ENCODE results near the gene FHL1. TPM values are rescaled to one million over a fixed set of nuclear protein-coding genes. Genes with fewer than 3 reads are reported as not detected.

FHL1 gene
- total and polyA plus RNA-seq, 4 donors, result 8.8 to 20.2 (median 15.0) TPM

GRCh38 chrX:136212557-136213111 is 65.3 kb downstream of the FHL1 start:
- no peak overlapping the region for H3K9ac ChIP-seq (ENCODE audit: low read depth in 1 of 2, low read length in 2 of 2)
- WGBS, result 88% methylated on average over 17 of the region's 17 CpGs

More at GRCh38 chrX:136212557-136213111, 65.3 kb downstream of the FHL1 start:
- Histone ChIP-seq H3K27ac (ENCODE audit: low read depth in 1 of 2, low read length in 2 of 2) (no peak overlapping the region), H3K36me3 (ENCODE audit: control insufficient read depth in 4 of 4, insufficient read depth in 3 of 4, low read depth in 1 of 4, low read length in 3 of 4) (peaks cover 0 to 4% (median 0%) of the 10 kb centered on the region in 4 donors), H3K4me1 (ENCODE audit: control insufficient read depth in 4 of 4, insufficient read depth in 4 of 4, low read length in 3 of 4) (no peaks in the 10 kb centered on the region), H3K4me3 (ENCODE audit: low read depth in 1 of 3, low read length in 3 of 3) (no peak overlapping the region), H3K9me3 (ENCODE audit: control insufficient read depth in 4 of 4, low read length in 3 of 4) (no peaks in the 10 kb centered on the region), H3K27me3 (ENCODE audit: control insufficient read depth in 4 of 4, insufficient read depth in 4 of 4, low read length in 3 of 4) (no peaks in the 10 kb centered on the region)
- TF ChIP-seq FOXA2 (IDR thresholded peaks at IDR 0.05) (no peak), TAF1 (conservative IDR thresholded peaks at IDR 0.05) (no peak), RXRA (IDR thresholded peaks at IDR 0.05) (no peak), SP1 (IDR thresholded peaks at IDR 0.05) (no peak), ATF3 (IDR thresholded peaks at IDR 0.05) (no peak), GABPA (IDR thresholded peaks at IDR 0.05 in 1 of 2, conservative IDR thresholded peaks at IDR 0.05 in 1 of 2) (no peak), HNF4G (IDR thresholded peaks at IDR 0.05) (no peak), FOXA1 (IDR thresholded peaks at IDR 0.05) (no peak), HNF4A (conservative IDR thresholded peaks at IDR 0.05) (no peak), YY1 (IDR thresholded peaks at IDR 0.05) (no peak), RAD21 (IDR thresholded peaks at IDR 0.05) (no peak), JUND (IDR thresholded peaks at IDR 0.05) (no peak), ZBTB33 (IDR thresholded peaks at IDR 0.05) (no peak), NR2F2 (IDR thresholded peaks at IDR 0.05) (no peak)
- TF ChIP-seq, protein P1, sequence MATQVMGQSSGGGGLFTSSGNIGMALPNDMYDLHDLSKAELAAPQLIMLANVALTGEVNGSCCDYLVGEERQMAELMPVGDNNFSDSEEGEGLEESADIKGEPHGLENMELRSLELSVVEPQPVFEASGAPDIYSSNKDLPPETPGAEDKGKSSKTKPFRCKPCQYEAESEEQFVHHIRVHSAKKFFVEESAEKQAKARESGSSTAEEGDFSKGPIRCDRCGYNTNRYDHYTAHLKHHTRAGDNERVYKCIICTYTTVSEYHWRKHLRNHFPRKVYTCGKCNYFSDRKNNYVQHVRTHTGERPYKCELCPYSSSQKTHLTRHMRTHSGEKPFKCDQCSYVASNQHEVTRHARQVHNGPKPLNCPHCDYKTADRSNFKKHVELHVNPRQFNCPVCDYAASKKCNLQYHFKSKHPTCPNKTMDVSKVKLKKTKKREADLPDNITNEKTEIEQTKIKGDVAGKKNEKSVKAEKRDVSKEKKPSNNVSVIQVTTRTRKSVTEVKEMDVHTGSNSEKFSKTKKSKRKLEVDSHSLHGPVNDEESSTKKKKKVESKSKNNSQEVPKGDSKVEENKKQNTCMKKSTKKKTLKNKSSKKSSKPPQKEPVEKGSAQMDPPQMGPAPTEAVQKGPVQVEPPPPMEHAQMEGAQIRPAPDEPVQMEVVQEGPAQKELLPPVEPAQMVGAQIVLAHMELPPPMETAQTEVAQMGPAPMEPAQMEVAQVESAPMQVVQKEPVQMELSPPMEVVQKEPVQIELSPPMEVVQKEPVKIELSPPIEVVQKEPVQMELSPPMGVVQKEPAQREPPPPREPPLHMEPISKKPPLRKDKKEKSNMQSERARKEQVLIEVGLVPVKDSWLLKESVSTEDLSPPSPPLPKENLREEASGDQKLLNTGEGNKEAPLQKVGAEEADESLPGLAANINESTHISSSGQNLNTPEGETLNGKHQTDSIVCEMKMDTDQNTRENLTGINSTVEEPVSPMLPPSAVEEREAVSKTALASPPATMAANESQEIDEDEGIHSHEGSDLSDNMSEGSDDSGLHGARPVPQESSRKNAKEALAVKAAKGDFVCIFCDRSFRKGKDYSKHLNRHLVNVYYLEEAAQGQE (IDR thresholded peaks at IDR 0.05), result no peak
- TF ChIP-seq, protein P2, sequence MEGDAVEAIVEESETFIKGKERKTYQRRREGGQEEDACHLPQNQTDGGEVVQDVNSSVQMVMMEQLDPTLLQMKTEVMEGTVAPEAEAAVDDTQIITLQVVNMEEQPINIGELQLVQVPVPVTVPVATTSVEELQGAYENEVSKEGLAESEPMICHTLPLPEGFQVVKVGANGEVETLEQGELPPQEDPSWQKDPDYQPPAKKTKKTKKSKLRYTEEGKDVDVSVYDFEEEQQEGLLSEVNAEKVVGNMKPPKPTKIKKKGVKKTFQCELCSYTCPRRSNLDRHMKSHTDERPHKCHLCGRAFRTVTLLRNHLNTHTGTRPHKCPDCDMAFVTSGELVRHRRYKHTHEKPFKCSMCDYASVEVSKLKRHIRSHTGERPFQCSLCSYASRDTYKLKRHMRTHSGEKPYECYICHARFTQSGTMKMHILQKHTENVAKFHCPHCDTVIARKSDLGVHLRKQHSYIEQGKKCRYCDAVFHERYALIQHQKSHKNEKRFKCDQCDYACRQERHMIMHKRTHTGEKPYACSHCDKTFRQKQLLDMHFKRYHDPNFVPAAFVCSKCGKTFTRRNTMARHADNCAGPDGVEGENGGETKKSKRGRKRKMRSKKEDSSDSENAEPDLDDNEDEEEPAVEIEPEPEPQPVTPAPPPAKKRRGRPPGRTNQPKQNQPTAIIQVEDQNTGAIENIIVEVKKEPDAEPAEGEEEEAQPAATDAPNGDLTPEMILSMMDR (IDR thresholded peaks at IDR 0.05; ENCODE audit: low read depth, low read length, missing input control), result no peak
- TF ChIP-seq, protein P3, sequence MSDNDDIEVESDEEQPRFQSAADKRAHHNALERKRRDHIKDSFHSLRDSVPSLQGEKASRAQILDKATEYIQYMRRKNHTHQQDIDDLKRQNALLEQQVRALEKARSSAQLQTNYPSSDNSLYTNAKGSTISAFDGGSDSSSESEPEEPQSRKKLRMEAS (IDR thresholded peaks at IDR 0.05), result no peak
- DNase-seq (ENCODE audit: low spot score), result no peak
